ENCODE results near the gene ADAMTS6. TPM values are rescaled to one million over a fixed set of nuclear protein-coding genes. Genes with fewer than 3 reads are reported as not detected.

Gene ADAMTS6
- total RNA-seq, 1 experiment from 2014 or later = 2.8 TPM

DNA sequence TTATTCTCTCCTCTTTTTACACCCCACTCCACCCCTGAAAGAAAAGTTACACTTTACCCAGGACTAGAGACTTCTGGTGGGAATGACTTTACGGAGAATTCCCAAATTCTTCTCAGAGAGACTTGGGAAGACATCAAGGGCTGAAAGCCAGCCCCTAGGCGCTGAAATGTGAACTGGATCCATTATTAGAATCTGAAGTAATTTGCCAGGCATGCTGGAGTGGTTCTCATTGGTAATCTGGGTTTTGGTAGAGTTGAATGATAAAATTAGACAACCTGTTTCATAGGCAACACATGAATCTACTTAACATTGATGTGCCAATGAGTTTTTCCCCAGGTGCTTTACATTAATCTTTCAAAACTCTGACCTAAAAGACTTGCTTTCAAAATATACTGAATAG is 324.8 kb downstream of the ADAMTS6 start (continued):
- TF ChIP-seq, protein P1, sequence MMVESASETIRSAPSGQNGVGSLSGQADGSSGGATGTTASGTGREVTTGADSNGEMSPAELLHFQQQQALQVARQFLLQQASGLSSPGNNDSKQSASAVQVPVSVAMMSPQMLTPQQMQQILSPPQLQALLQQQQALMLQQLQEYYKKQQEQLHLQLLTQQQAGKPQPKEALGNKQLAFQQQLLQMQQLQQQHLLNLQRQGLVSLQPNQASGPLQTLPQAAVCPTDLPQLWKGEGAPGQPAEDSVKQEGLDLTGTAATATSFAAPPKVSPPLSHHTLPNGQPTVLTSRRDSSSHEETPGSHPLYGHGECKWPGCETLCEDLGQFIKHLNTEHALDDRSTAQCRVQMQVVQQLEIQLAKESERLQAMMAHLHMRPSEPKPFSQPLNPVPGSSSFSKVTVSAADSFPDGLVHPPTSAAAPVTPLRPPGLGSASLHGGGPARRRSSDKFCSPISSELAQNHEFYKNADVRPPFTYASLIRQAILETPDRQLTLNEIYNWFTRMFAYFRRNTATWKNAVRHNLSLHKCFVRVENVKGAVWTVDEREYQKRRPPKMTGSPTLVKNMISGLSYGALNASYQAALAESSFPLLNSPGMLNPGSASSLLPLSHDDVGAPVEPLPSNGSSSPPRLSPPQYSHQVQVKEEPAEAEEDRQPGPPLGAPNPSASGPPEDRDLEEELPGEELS (CRISPR knock-in tag; IDR thresholded peaks at IDR 0.05) = no peak
- no peak for TF ChIP-seq ZNF423 (CRISPR knock-in tag; IDR thresholded peaks at IDR 0.05)
- TF ChIP-seq, protein P2, sequence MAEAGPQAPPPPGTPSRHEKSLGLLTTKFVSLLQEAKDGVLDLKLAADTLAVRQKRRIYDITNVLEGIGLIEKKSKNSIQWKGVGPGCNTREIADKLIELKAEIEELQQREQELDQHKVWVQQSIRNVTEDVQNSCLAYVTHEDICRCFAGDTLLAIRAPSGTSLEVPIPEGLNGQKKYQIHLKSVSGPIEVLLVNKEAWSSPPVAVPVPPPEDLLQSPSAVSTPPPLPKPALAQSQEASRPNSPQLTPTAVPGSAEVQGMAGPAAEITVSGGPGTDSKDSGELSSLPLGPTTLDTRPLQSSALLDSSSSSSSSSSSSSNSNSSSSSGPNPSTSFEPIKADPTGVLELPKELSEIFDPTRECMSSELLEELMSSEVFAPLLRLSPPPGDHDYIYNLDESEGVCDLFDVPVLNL (CRISPR knock-in tag; IDR thresholded peaks at IDR 0.05; ENCODE audit: borderline replicate concordance, low read depth) = no peak
- TF ChIP-seq TP53 (CRISPR knock-in tag; IDR thresholded peaks at IDR 0.05) = no peak
- TF ChIP-seq, protein P3, sequence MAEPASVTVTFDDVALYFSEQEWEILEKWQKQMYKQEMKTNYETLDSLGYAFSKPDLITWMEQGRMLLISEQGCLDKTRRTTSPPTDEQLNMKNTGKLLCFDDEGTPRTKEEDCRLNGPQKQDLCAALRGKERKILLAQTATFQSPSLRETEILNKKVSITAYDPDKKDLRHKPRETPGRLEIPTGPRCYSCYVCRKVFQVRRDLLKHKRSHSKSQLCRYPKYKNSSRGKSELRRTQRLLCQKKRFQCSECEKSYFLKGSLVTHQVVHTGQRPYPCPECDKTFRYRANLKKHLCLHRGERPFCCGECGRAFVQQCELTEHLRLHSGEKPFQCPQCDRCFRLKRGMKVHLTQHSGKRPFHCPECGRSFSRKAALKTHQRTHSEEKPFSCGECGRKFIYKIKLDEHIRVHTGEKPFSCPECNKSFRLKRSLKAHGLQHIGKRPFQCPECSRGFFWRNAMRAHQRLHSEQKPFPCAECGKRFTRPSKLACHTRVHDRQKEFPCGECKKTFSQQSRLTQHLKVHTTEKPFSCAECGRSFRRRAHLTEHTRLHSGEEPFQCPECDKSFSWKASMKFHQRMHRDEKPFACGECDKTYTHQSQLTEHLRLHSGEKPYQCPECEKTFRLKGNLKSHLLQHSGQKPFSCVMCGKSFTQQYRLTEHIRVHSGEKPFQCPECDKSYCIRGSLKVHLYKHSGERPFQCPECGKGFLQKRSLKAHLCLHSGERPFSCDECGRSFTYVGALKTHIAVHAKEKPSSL (CRISPR knock-in tag; conservative IDR thresholded peaks at IDR 0.05) = no peak
- no peak for TF ChIP-seq KAT7 (CRISPR knock-in tag; IDR thresholded peaks at IDR 0.05; ENCODE audit: borderline replicate concordance)
- no peak for TF ChIP-seq ZNF396 (CRISPR knock-in tag; IDR thresholded peaks at IDR 0.05; ENCODE audit: borderline replicate concordance)
- TF ChIP-seq JUN (CRISPR knock-in tag; IDR thresholded peaks at IDR 0.05) = no peak
- no peak for TF ChIP-seq ATF1 (CRISPR knock-in tag; IDR thresholded peaks at IDR 0.05)
- TF ChIP-seq NR2C2 (CRISPR knock-in tag; IDR thresholded peaks at IDR 0.05) = no peak

DNA sequence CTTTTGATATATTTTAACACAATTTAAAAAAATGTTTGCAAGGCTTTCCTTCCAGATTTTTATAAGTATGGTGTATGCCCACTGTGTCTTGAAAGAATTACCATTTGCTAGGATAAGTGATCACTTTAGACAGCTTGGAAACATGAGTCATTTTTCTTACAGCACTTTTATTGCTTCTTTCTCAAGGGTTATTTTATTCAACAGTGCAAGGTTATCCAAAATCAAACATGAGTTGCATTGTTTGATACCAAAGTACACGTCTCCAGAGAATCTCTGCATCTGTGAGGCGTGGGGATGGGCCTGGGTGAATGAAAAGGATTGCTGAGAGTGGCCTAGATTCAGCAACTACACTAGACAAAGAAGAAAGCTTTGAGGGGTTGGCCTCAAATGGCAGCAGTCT is 329.6 kb downstream of the ADAMTS6 start:
- DNase-seq (ENCODE audit: low spot score) = no peak
- ChIA-PET CTCF (no interaction called here), POLR2A (no interaction called here)
- no peak for ATAC-seq
- TF ChIP-seq TCF7 (CRISPR knock-in tag; IDR thresholded peaks at IDR 0.05; ENCODE audit: low read depth) = no peak
- TF ChIP-seq, protein P4, sequence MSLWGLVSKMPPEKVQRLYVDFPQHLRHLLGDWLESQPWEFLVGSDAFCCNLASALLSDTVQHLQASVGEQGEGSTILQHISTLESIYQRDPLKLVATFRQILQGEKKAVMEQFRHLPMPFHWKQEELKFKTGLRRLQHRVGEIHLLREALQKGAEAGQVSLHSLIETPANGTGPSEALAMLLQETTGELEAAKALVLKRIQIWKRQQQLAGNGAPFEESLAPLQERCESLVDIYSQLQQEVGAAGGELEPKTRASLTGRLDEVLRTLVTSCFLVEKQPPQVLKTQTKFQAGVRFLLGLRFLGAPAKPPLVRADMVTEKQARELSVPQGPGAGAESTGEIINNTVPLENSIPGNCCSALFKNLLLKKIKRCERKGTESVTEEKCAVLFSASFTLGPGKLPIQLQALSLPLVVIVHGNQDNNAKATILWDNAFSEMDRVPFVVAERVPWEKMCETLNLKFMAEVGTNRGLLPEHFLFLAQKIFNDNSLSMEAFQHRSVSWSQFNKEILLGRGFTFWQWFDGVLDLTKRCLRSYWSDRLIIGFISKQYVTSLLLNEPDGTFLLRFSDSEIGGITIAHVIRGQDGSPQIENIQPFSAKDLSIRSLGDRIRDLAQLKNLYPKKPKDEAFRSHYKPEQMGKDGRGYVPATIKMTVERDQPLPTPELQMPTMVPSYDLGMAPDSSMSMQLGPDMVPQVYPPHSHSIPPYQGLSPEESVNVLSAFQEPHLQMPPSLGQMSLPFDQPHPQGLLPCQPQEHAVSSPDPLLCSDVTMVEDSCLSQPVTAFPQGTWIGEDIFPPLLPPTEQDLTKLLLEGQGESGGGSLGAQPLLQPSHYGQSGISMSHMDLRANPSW (CRISPR knock-in tag; conservative IDR thresholded peaks at IDR 0.05; ENCODE audit: low read depth) = no peak
- TF ChIP-seq IRF2 (CRISPR knock-in tag; IDR thresholded peaks at IDR 0.05; ENCODE audit: borderline replicate concordance, low read depth) = no peak
- TF ChIP-seq, protein P5, sequence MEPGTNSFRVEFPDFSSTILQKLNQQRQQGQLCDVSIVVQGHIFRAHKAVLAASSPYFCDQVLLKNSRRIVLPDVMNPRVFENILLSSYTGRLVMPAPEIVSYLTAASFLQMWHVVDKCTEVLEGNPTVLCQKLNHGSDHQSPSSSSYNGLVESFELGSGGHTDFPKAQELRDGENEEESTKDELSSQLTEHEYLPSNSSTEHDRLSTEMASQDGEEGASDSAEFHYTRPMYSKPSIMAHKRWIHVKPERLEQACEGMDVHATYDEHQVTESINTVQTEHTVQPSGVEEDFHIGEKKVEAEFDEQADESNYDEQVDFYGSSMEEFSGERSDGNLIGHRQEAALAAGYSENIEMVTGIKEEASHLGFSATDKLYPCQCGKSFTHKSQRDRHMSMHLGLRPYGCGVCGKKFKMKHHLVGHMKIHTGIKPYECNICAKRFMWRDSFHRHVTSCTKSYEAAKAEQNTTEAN (CRISPR knock-in tag; IDR thresholded peaks at IDR 0.05) = no peak
- TF ChIP-seq TEAD1 (CRISPR knock-in tag; IDR thresholded peaks at IDR 0.05) = no peak
- no peak for TF ChIP-seq PRRX2 (CRISPR knock-in tag; IDR thresholded peaks at IDR 0.05)
- H3K27me3 Mint-ChIP-seq (ENCODE audit: low read depth) = peaks cover under 1% of the 10 kb centered on the region; the same call in 1 of the 2 replicates
- H3K4me3 Mint-ChIP-seq = no peak overlapping the region
- H3K27ac Mint-ChIP-seq = no peak overlapping the region
- no peaks in the 10 kb centered on the region for H3K36me3 Mint-ChIP-seq
- H3K9me3 Mint-ChIP-seq = no peaks in the 10 kb centered on the region
- H3K4me1 Mint-ChIP-seq = peaks cover 6% of the 10 kb centered on the region
